K562 (cell line): ENCODE results near the gene RSAD1. TPM values are rescaled to one million over a fixed set of nuclear protein-coding genes. Genes with fewer than 3 reads are reported as not detected.
A peak's percentile ranks its signal among the peaks of the same experiment; 100 is the strongest.

Source experiments
- ATAC-seq: fragments of 200-7000 bp; cut with Tn5 transposase; 3 replicates; pipeline ENCODE4 v1.9.1; 2020; ENCODE audit warnings: moderate library complexity
- BruUV-seq: library from RNA; stranded (reverse); fragments of 400-500 nt; replicated peaks from 2 replicates; lab custom pipeline; 2021; lab: Mats Ljungman, UMichigan
- CTCF ChIA-PET: fragments of 300-600 bp; formaldehyde crosslinking; extraction: SDS; loops from one replicate; lab custom pipeline; 2021; ENCODE audit warnings: low intra/inter-chr PET ratio; lab: Yijun Ruan, JAX
- POLR2A ChIA-PET: fragments of 300-600, 350-650 bp; sonication (Branson Sonifier 250); formaldehyde crosslinking; extraction: SDS; loops from one replicate; lab custom pipeline; 2021; ENCODE audit warnings: antibody characterized with exemption, inconsistent platforms; lab: Yijun Ruan, JAX
- DNase-seq, 4 experiments: peaks; one replicate each; pipeline versions ENCODE4 v3.0.0 to v3.0.0-alpha.2; 2011 to 2018; ENCODE audit warnings: low spot score in 3 of 4, mixed read lengths in 3 of 4; ENCODE audit errors: extremely low read depth in 1 of 4
- FAIRE-seq: peaks from 2 replicates; lab custom pipeline; 2011; peaks lifted over from hg19 to GRCh38; lab: Jason Lieb, UNC
- H2AFZ ChIP-seq: 2 replicates; pipeline ENCODE4 v1.6.0; 2011; ENCODE audit warnings: low read depth, low read length, control low read depth, inconsistent platforms
- H3K27ac ChIP-seq: fragments of 200-600 bp; 3 replicates; pipeline ENCODE4 v1.8.0; 2011; ENCODE audit warnings: low read depth, mild to moderate bottlenecking, control low read depth, inconsistent platforms, low read length, moderate library complexity, mixed read lengths; ENCODE audit errors: extremely low read depth
- H3K27me3 ChIP-seq, 2 experiments: fragments of 300-600 bp in 1 of 2; 2 replicates in 1 of 2; 3 replicates in 1 of 2; pipeline versions ENCODE4 v1.6.0 to v1.8.0; 2011; ENCODE audit warnings: inconsistent platforms in 2 of 2, low read length in 2 of 2, mild to moderate bottlenecking in 1 of 2, mixed read lengths in 1 of 2, moderate library complexity in 1 of 2; ENCODE audit not compliant: control insufficient read depth in 2 of 2, insufficient read depth in 2 of 2
- H3K36me3 ChIP-seq: fragments of 300-600 bp; 3 replicates; pipeline ENCODE4 v1.8.0; 2011; ENCODE audit warnings: mild to moderate bottlenecking, low read length, inconsistent platforms; ENCODE audit not compliant: control insufficient read depth, insufficient read depth
- H3K4me1 ChIP-seq, 2 experiments: fragments of 200-600 bp in 1 of 2; replicated peaks in 1 of 2; 2 replicates in 1 of 2; 3 replicates in 1 of 2; pipeline versions ENCODE4 v1.5.1 to v1.8.0; 2011; ENCODE audit warnings: inconsistent platforms in 2 of 2, low read length in 2 of 2, mild to moderate bottlenecking in 1 of 2, mixed read lengths in 1 of 2, moderate library complexity in 1 of 2; ENCODE audit not compliant: control insufficient read depth in 2 of 2, insufficient read depth in 2 of 2
- H3K4me2 ChIP-seq: 2 replicates; pipeline ENCODE4 v1.6.1; 2011; ENCODE audit warnings: low read length, control low read depth, inconsistent platforms, mixed read lengths; ENCODE audit not compliant: insufficient read depth
- H3K4me3 ChIP-seq: fragments of 200-600 bp; sonication (generic), shearing (Covaris generic); 2 replicates; pipeline ENCODE4 v1.5.1; 2016; ENCODE audit warnings: control low read depth, inconsistent platforms
- H3K79me2 ChIP-seq: fragments of 200-600 bp; 3 replicates; pipeline ENCODE4 v1.8.0; 2011; ENCODE audit warnings: low read length, inconsistent platforms; ENCODE audit not compliant: control insufficient read depth, insufficient read depth
- H3K9ac ChIP-seq, 2 experiments: 2 replicates each; pipeline versions ENCODE4 v1.6.0 to v1.6.1; 2011; ENCODE audit warnings: low read depth in 2 of 2, low read length in 2 of 2, control low read depth in 1 of 2, inconsistent platforms in 1 of 2, mild to moderate bottlenecking in 1 of 2, mixed read lengths in 1 of 2; ENCODE audit not compliant: insufficient read depth in 1 of 2
- H3K9me1 ChIP-seq: one replicate; pipeline ENCODE4 v1.6.0; 2011; ENCODE audit warnings: inconsistent platforms, mild to moderate bottlenecking, low read length, moderate library complexity; ENCODE audit not compliant: control insufficient read depth, insufficient read depth
- H3K9me3 ChIP-seq: replicated peaks from 2 replicates; pipeline ENCODE4 v1.5.1; 2011; ENCODE audit warnings: low read depth, low read length, inconsistent platforms; ENCODE audit not compliant: control insufficient read depth, insufficient read depth
- H4K20me1 ChIP-seq: replicated peaks from 2 replicates; pipeline ENCODE4 v1.6.1; 2011; ENCODE audit warnings: low read length, inconsistent platforms, mixed read lengths; ENCODE audit not compliant: control insufficient read depth, insufficient read depth
- PBX2 ChIP-seq, 2 experiments: IDR thresholded peaks in 1 of 2; conservative IDR thresholded peaks in 1 of 2; 2 replicates each; pipeline ENCODE4 v1.6.1; 2016; ENCODE audit warnings: low read depth in 2 of 2, mild to moderate bottlenecking in 1 of 2, missing compliant biosample characterization in 1 of 2, missing genetic modification characterization in 1 of 2, moderate library complexity in 1 of 2
- POLR2AphosphoS5 ChIP-seq: IDR thresholded peaks from 2 replicates; pipeline ENCODE4 v1.6.1; 2011; ENCODE audit warnings: mild to moderate bottlenecking, low read depth, low read length, moderate library complexity; ENCODE audit not compliant: control insufficient read depth, insufficient read depth
- ZNF212 ChIP-seq: fragments of 450-650 bp; formaldehyde crosslinking; IDR thresholded peaks from 2 replicates; pipeline ENCODE4 v1.4.0; 2020; ENCODE audit warnings: mild to moderate bottlenecking
- ZNF282 ChIP-seq: sonication (generic); formaldehyde crosslinking; IDR thresholded peaks from 2 replicates; pipeline ENCODE4 v1.8.1; 2023; ENCODE audit warnings: missing genetic modification reagents
- WGBS: fragments of 100-300 bp; shearing (Covaris generic); methylation state at CpG from one replicate; pipeline ENCODE4 v1.1.6; 2016; ENCODE audit warnings: low coverage, mixed read lengths; ENCODE audit not compliant: insufficient coverage; ENCODE audit errors: missing lambda C conversion rate; 5-methylcytosine and 5-hydroxymethylcytosine counted together
- in situ Hi-C: fragments of 300-500 bp; cut with MboI; formaldehyde crosslinking; loops from 4 replicates; pipeline ENCODE4 v1.15.0; 2018; ENCODE audit warnings: inconsistent platforms, mixed read lengths
- intact Hi-C: fragments of 100-400 bp; cut with micrococcal nuclease; formaldehyde crosslinking; loops from 2 replicates; pipeline ENCODE4 v1.14.2; 2022
- polyA plus RNA-seq, 8 experiments: library from polyadenylated mRNA; depleted of rRNA in 4 of 8; stranded (reverse) in 5 of 8; unstranded in 3 of 8; fragments of >200 nt; fragmentation: Nextera tagmentation in 2 of 8; fragmentation: Illumina TruSeq in 1 of 8; extraction: Ambion mirVana in 2 of 8; extraction: Trizol in 1 of 8; gene quantifications; 2 replicates each; pipeline versions ENCODE4 v1.2.1 to v1.2.3, GENCODE V29; 2011 to 2014; ENCODE audit warnings: inconsistent platforms in 1 of 8, missing spikeins in 1 of 8
- total RNA-seq, 7 experiments: library from RNA; depleted of rRNA in 6 of 7; stranded (reverse); fragments of >200 nt in 6 of 7; fragmentation: Illumina TruSeq in 2 of 7; extraction: Trizol in 2 of 7; gene quantifications; 2 replicates each; pipeline versions ENCODE4 v1.2.1 to v1.2.3, GENCODE V29; 2011 to 2021; ENCODE audit warnings: low replicate concordance in 1 of 7
- TF ChIP-seq, protein P1 (sequence below), 2 experiments: fragments of 450-650 bp in 1 of 2; sonication (generic) in 1 of 2; formaldehyde crosslinking; conservative IDR thresholded peaks; 2 replicates each; pipeline versions ENCODE4 v1.4.0 to v1.8.1; 2020 to 2022; ENCODE audit warnings: mild to moderate bottlenecking in 1 of 2, missing genetic modification reagents in 1 of 2
- TF ChIP-seq, protein P2 (sequence below): fragments of 250-450 bp; sonication (Bioruptor Pico); IDR thresholded peaks from 2 replicates; pipeline ENCODE4 v1.4.0; 2020
- TF ChIP-seq, protein P3 (sequence below): fragments of 450-650 bp; IDR thresholded peaks from 2 replicates; pipeline ENCODE4 v1.6.1; 2017; ENCODE audit warnings: mild to moderate bottlenecking, moderate library complexity

RSAD1 gene
- total and polyA plus RNA-seq, 9 of the 15 experiments (the other 6 are each of a cell fraction or from before 2014, with no cell fraction given) = 4.5 to 42.5 (median 26.8) TPM

- in situ Hi-C loops (no loop called here), intact Hi-C loops (no loop called here)
- H3K9me3 ChIP-seq = no peaks in the 10 kb centered on the region
- DNase-seq (no peak), FAIRE-seq (no peak), ATAC-seq (no peak)
- TF ChIP-seq PBX2 (CRISPR knock-in tag; IDR thresholded peaks at IDR 0.05; ENCODE audit: low read depth) (no peak), PBX2 (tag; conservative IDR thresholded peaks at IDR 0.05; ENCODE audit: low read depth) (no peak), ZNF282 (CRISPR knock-in tag) (no peak), ZNF212 (CRISPR knock-in tag) (no peak), POLR2AphosphoS5 (no peak)
- TF ChIP-seq, protein P1, sequence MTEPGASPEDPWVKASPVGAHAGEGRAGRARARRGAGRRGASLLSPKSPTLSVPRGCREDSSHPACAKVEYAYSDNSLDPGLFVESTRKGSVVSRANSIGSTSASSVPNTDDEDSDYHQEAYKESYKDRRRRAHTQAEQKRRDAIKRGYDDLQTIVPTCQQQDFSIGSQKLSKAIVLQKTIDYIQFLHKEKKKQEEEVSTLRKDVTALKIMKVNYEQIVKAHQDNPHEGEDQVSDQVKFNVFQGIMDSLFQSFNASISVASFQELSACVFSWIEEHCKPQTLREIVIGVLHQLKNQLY (CRISPR knock-in tag; conservative IDR thresholded peaks at IDR 0.05) = no peak
- TF ChIP-seq, protein P2, sequence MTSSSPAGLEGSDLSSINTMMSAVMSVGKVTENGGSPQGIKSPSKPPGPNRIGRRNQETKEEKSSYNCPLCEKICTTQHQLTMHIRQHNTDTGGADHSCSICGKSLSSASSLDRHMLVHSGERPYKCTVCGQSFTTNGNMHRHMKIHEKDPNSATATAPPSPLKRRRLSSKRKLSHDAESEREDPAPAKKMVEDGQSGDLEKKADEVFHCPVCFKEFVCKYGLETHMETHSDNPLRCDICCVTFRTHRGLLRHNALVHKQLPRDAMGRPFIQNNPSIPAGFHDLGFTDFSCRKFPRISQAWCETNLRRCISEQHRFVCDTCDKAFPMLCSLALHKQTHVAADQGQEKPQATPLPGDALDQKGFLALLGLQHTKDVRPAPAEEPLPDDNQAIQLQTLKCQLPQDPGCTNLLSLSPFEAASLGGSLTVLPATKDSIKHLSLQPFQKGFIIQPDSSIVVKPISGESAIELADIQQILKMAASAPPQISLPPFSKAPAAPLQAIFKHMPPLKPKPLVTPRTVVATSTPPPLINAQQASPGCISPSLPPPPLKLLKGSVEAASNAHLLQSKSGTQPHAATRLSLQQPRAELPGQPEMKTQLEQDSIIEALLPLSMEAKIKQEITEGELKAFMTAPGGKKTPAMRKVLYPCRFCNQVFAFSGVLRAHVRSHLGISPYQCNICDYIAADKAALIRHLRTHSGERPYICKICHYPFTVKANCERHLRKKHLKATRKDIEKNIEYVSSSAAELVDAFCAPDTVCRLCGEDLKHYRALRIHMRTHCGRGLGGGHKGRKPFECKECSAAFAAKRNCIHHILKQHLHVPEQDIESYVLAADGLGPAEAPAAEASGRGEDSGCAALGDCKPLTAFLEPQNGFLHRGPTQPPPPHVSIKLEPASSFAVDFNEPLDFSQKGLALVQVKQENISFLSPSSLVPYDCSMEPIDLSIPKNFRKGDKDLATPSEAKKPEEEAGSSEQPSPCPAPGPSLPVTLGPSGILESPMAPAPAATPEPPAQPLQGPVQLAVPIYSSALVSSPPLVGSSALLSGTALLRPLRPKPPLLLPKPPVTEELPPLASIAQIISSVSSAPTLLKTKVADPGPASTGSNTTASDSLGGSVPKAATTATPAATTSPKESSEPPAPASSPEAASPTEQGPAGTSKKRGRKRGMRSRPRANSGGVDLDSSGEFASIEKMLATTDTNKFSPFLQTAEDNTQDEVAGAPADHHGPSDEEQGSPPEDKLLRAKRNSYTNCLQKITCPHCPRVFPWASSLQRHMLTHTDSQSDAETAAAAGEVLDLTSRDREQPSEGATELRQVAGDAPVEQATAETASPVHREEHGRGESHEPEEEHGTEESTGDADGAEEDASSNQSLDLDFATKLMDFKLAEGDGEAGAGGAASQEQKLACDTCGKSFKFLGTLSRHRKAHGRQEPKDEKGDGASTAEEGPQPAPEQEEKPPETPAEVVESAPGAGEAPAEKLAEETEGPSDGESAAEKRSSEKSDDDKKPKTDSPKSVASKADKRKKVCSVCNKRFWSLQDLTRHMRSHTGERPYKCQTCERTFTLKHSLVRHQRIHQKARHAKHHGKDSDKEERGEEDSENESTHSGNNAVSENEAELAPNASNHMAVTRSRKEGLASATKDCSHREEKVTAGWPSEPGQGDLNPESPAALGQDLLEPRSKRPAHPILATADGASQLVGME = no peak
- TF ChIP-seq, protein P3, sequence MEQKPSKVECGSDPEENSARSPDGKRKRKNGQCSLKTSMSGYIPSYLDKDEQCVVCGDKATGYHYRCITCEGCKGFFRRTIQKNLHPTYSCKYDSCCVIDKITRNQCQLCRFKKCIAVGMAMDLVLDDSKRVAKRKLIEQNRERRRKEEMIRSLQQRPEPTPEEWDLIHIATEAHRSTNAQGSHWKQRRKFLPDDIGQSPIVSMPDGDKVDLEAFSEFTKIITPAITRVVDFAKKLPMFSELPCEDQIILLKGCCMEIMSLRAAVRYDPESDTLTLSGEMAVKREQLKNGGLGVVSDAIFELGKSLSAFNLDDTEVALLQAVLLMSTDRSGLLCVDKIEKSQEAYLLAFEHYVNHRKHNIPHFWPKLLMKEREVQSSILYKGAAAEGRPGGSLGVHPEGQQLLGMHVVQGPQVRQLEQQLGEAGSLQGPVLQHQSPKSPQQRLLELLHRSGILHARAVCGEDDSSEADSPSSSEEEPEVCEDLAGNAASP = no peak
- no peaks in the 10 kb centered on the region for H4K20me1 ChIP-seq
- no peaks in the 10 kb centered on the region for H3K27me3 ChIP-seq
- no TSS peak for BruUV-seq
- H2AFZ ChIP-seq = no peak overlapping the region
- CTCF ChIA-PET = no interaction called here
- H3K79me2 ChIP-seq = no peaks in the 10 kb centered on the region
- POLR2A ChIA-PET = interaction anchor here (0.6 to 1.7 kb wide), 4 partner anchors 9 to 131 kb away, joined by 3 to 5 read pairs (median 4); partner anchors contain the start of gene CACNA1G
- WGBS = 72% methylated on average over 3 of the region's 4 CpGs
- H3K9me1 ChIP-seq = no peaks in the 10 kb centered on the region
- H3K9ac ChIP-seq = peak overlapping the region in 1 of 2 experiments; percentile 70; a peak in 1 of 4 replicates
- H3K4me2 ChIP-seq = no peak overlapping the region
- no peak overlapping the region for H3K4me3 ChIP-seq
- peaks cover 22 to 23% of the 10 kb centered on the region in 2 experiments for H3K4me1 ChIP-seq
- H3K36me3 ChIP-seq = no peaks in the 10 kb centered on the region
- no peak overlapping the region for H3K27ac ChIP-seq
These were observed 48.9 kb upstream of the RSAD1 start for GRCh38 chr17:50429793-50430192.
